HL-60/S4 (cell line): Measurements from ENCODE around the gene ARSB.

Experiments used
- in situ Hi-C: fragments of 300-500 bp; cut with MboI; formaldehyde crosslinking; loops from 2 replicates; pipeline ENCODE4 v1.14.3; 2022; ENCODE audit warnings: low sequenced_read_pairs

Gene ARSB

GRCh38 chr5:78985116-78985724, at the start of gene ARSB:
TSS of gene ARSB (minus strand) at chr5:78985310. CDS start at chr5:78985248, 62 bp downstream.
- in situ Hi-C loops, result no loop called here

GRCh38 chr5:79032782-79033181, 47.7 kb upstream of the ARSB start:
- in situ Hi-C loops, result no loop called here

GRCh38 chr5:79032031-79032695, 47.1 kb upstream of the ARSB start:
- in situ Hi-C loops, result no loop called here

- in situ Hi-C loops, result no loop called here
Measured at GRCh38 chr5:79031485-79031867, 46.4 kb upstream of the ARSB start.

DNA sequence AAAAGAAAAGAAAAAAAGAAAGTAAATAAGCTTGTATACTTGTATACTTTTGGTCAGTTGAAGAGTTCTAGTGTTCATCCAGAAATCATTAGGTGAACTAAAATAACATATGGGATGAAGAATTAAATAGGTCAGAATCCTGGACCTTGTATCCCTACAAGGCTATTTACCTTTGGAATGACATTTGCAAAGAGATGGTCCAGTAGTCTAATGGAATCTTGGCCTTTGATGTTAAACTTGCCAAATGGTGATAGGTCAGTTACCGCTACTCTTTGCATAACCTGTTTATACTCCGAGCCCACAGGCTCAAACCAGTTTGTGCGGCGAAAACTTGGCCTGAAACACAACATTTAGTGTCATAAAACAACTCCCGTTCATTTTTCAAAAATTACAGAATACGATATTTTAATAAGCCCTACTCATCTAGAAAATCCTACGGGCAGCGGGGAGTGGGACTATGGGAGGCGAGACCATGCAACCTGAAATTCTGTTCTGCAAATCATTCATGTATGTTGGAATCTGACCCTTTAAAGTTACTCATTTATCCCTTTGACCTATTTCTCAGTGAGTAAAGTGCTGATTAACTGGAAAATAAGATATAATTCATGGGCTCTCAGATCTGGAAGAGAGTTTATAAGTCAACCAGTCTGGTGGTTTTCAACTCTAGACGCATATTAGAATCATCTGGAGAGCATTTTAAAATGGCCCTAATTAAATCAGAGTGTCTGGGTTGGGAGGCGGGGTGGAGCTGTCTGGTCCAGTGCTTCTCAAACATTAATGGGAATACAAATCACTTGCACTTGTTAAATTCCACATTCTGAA, 45.8 kb upstream of the ARSB start:
- in situ Hi-C loops, result no loop called here

DNA sequence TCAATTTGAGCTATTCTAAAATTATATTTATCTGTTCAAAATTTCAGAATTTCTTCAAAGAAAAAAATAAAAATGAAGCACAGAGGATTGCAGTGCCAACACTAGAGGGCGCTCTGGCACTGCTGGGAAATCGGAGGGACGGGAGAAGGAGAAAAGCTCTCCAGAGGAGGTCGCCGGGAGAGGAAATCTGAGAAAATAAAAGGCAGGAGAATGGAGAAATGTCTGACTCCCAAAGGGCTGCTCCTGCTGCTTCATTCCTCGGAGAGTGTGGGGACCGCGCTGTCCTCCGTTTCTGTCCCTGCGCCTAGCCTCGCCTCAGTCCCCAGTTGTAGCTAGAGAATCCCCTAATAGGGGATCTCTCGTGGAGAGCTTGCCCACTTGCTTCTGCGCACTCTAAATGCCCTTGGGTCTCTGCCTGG, 40.0 kb upstream of the ARSB start:
- in situ Hi-C loops, result no loop called here

GRCh38 chr5:79023947-79024346, 38.8 kb upstream of the ARSB start:
- in situ Hi-C loops, result loop anchor here (25.0 kb wide), 3 partner anchors 113 to 1063 kb away; no protein-coding TSS in a partner anchor

DNA sequence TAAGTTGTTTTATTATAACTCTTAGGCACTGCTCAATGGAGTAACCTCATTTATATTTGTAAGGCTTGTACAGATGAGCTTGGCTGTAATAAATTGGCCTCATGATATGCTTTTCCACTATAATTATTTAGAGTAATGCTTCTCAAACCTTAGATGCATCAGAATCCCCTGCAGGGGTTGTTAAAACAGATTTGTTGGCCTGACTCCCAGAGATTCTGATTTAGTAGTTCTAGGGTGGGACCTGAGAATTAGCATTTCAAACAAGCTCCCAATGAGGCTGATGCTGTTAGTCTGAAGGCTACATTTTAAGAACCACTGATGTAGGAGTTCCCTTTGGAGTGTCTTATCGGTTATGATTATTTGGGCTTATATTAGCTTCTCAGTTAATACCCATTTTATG, 38.2 kb upstream of the ARSB start:
- in situ Hi-C loops, result loop anchor here (25.0 kb wide), 3 partner anchors 114 to 1064 kb away; no protein-coding TSS in a partner anchor

DNA sequence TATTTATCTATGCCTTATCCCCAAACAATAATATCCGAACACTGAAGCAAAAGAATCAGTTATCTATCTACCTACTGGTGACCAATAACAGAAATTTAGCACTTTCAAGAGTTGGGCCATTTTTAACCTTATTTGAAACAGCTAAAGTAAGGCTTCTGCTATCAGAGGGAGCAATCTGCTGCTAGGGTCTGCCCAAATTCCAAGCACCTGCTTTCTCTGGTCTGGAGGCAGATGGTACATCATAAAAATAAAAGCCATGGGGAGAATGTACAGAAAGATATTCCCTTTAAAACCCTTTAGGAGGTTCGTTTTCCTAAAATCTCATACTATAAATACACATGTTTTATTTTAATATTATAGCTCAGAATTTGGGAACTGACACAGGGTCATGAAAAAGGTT, 37.7 kb upstream of the ARSB start:
- in situ Hi-C loops, result loop anchor here (25.0 kb wide), 3 partner anchors 115 to 1065 kb away; no protein-coding TSS in a partner anchor

GRCh38 chr5:79021753-79022152, 36.6 kb upstream of the ARSB start:
- in situ Hi-C loops, result loop anchor here (25.0 kb wide), 3 partner anchors 116 to 1066 kb away; no protein-coding TSS in a partner anchor

GRCh38 chr5:79020861-79021561, 35.9 kb upstream of the ARSB start:
- in situ Hi-C loops, result loop anchor here (25.0 kb wide), 3 partner anchors 116 to 1066 kb away; no protein-coding TSS in a partner anchor

DNA sequence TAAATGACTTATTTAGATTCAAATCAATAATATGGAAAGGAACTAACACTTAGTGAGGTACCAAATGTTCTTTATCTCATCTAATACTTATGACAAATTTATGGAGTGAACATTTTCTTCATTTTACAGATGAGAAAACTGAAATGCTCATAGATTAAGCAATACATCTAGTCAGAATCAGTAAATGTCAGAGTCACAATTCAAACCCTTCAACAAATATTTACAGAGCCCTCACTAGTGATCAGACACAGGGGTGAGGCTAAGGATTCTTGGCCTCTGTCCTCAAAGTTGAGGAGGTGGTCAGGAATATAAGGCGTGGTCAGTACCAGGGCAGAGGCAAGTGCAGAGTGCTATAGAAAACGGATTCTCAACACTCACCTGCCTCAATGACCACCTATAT, 29.5 kb upstream of the ARSB start:
- in situ Hi-C loops, result loop anchor here (25.0 kb wide), 3 partner anchors 123 to 1073 kb away; no protein-coding TSS in a partner anchor

GRCh38 chr5:79011869-79012268, 26.8 kb upstream of the ARSB start:
- in situ Hi-C loops, result loop anchor here (25.0 kb wide), 3 partner anchors 125 to 1075 kb away; no protein-coding TSS in a partner anchor

- in situ Hi-C loops, result loop anchor here (25.0 kb wide), 3 partner anchors 126 to 1076 kb away; no protein-coding TSS in a partner anchor
Measured at GRCh38 chr5:79011219-79011836, 26.2 kb upstream of the ARSB start.

DNA sequence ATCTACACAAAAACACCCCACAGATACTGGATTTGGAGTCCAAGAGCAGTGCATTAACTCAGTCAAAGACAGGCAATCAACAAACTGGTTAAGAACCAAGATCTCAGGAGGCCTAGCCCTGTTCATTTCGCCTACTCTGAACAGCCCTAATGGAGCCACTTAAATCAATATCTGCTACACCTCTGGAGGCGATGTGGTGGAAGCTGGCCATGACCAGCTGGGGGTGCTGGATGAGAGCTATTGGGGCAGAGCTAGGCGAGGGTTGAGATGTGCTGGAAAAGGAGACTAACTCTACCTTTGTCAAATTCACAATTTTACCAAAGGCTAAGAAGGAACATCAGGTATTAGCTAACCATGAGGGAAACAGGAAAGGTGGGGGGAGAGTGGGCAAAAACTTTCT, 23.3 kb upstream of the ARSB start:
- in situ Hi-C loops, result loop anchor here (25.0 kb wide), 3 partner anchors 129 to 1079 kb away; no protein-coding TSS in a partner anchor

DNA sequence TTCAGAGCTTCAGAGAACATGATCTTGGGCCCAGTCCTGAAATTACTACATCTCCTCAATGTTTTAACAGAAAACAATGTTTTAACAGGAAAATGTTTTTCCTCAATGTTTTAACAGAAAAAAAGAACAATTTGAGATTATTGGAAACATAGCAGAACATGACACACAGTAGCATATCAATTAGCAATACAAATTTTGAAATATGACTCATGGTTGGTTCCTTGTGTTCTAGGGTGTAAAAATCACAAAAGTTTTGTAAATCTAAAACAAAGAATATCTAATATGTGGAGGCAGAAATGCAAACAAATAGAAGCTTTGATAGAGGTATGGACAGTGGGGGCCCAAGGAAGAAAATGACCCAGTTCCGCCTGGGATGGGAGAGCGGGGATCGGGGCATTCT, 22.8 kb upstream of the ARSB start:
- in situ Hi-C loops, result loop anchor here (25.0 kb wide), 3 partner anchors 129 to 1079 kb away; no protein-coding TSS in a partner anchor

DNA sequence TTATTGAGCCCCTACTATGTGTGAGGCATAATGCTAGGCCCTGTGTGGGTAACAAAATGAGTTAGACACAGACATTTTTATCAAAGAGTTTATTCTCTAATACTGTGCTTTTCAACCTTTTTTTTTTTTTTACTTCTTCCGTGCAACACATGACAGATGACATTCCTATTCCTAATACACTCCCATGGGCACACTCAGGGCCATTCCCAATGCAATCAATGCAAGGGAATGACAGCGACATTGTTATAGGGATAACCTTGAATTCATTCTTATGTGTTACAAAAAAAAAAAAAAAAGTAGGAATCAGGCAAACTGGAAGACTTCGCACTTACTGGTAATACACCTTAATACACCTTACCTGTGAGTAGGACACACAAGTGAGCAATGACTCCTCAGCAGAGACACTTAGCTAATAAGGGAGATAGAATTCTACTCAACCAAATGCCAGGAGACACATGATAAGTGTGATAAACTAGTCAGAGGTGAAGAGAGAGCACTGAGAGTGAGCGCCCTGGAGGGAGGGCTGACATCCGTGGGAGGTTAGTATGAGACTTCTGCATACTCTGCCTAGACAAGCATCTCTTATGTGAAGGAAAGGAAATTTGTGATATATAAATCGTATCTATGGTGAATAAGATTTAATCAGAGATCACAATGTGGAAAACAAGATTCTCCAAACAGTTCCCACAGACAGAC, 21.0 kb upstream of the ARSB start:
- in situ Hi-C loops, result loop anchor here (25.0 kb wide), 3 partner anchors 131 to 1081 kb away; no protein-coding TSS in a partner anchor

DNA sequence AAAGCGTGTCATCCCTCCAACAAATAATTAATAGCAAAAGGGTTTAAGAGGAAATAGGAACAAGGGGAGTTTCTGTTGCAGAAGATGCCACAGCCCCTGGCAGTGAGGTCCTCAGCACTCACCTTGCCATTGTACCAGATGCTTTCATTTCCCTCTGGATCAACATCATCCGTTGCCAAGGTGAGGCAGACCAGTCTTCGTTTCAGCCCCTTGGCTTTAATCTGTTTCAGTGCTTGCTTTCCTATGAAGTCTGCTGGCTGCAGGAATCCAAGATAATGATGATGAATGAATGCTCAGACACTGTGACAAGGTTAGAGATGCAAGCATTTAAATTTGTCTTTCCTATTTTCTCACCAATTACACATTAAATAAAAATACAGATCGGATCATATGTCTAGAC, 20.0 kb upstream of the ARSB start:
- in situ Hi-C loops, result loop anchor here (25.0 kb wide), 3 partner anchors 132 to 1082 kb away; no protein-coding TSS in a partner anchor

GRCh38 chr5:79002374-79002773, 17.3 kb upstream of the ARSB start:
- in situ Hi-C loops, result loop anchor here (25.0 kb wide), 3 partner anchors 135 to 1085 kb away; no protein-coding TSS in a partner anchor
